Measurements from ENCODE around the gene CARD10. TPM values are rescaled to one million over a fixed set of nuclear protein-coding genes. Genes with fewer than 3 reads are reported as not detected.

The CARD10 gene
- total RNA-seq, 2 donors from 2014 or later, result 17.4 to 28.7 TPM

DNA sequence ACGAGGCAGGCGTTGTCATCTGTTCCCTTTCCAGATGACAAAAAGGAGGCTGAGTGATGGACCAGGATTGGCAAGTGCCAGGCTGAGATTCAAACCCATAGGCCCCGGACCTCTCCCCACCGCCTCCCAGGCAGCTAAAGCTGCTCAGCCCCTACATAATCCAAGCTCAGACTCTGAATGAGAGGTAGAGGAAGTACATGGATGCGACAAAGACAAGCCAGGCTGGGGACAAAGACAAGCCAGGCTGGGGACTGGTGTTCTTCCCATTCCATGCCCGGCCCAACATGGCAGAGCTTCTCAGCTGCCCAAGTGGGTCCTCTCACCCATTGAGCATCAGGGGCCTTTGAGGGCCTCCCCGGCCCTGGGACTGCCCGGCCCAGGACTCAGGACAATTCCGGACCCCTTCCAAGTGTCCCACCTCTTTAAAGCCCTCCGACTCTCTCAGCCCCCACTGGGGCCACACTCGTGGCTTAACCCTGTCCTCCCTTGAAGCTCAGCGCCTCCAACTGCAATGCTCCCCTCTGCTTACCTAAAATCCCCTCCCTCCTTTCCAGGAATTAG lies 37.8 kb downstream of the CARD10 start:
- ATAC-seq (no peak), DNase-seq (no peak)
- H3K36me3 ChIP-seq (replicated peaks in 1 of 2; ENCODE audit: insufficient read depth in 1 of 2, low read depth in 2 of 2), result no peaks in the 10 kb centered on the region
- TF ChIP-seq POLR2A (IDR thresholded peaks at IDR 0.05), result no peak
- TF ChIP-seq CTCF (IDR thresholded peaks at IDR 0.05), result no peak
- no peak overlapping the region for H3K27ac ChIP-seq
- H3K4me1 ChIP-seq, result peaks cover 7% of the 10 kb centered on the region
- no peaks in the 10 kb centered on the region for H3K9me3 ChIP-seq
- intact Hi-C loops (cut with DNase I), result no loop called here
- H3K27me3 ChIP-seq, result no peaks in the 10 kb centered on the region
- 82 to 88% methylated on average over 11 to 12 of the region's 12 CpGs for WGBS, 2 donors
- no peak overlapping the region for H3K4me3 ChIP-seq

DNA sequence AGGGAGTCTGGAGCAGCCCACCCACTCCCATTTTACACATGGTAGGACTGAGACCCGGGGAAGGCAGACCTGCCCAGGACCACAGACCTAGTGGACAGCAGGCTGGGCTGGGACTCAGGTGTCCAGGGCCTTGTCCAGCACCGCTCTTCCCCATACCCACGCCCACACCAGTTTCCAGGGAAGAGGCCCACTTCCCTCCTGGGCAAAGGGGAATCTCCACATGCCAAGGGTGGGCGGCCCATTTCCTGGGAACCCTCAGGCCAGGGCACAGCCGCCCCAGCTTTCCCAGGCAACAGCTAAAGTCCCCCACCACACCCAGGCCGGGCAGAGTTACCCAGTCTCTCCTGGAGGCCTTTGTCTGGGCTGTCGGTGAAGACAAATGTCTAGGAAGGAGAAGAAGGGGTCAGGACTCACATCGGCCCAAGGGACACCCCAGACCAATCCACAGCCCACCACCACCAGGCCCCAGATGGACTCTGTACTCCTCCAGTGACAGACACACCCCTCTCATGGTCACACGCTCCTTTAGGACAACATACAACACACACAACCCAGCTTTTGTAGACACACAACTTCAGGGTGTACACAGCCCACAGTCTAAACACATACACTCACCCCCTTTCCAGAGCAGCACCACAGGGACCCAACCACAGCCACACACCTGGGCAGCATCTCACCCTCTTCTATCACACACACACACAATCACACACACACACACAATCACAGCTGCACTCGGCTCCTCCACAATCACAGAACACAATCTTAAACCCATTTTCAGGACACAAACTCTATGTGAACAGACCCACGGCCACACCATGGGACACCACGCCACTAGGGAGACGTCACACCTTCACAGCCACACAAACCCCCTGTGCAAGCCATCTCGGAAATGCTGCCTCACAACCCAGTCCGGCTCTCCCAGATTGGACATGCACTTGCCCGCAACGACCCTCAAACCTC lies 38.5 kb downstream of the CARD10 start:
- Histone ChIP-seq H3K27ac (no peak overlapping the region), H3K4me1 (no peaks in the 10 kb centered on the region), H3K4me3 (no peak overlapping the region), H3K36me3 (replicated peaks in 1 of 2; ENCODE audit: insufficient read depth in 1 of 2, low read depth in 2 of 2) (no peaks in the 10 kb centered on the region), H3K9me3 (no peaks in the 10 kb centered on the region), H3K27me3 (no peaks in the 10 kb centered on the region)
- intact Hi-C loops (cut with DNase I), result no loop called here
- ATAC-seq, result no peak
- TF ChIP-seq CTCF (IDR thresholded peaks at IDR 0.05) (no peak), POLR2A (IDR thresholded peaks at IDR 0.05) (no peak)
- no peak for DNase-seq
- 79 to 84% methylated on average over 13 to 17 of the region's 17 CpGs for WGBS, 2 donors

DNA sequence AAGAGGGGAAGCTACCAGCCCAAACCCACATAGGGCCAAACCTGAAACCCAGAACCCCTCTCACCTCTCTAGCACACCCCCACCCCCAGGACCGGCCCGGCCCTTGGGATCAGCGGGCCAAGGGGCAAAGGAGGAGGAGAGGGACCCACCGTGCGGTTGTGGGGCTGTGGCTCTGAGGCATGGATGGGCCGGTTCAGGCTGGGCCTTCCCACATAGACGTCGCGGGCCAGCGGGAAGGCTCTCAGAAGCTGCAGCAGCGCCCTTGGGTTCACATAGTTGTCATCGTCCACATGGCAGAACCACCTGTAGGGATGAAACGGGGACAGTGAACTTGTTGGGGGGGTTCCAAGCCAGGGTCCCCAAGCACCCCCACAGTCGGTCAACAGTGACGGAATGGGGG lies 40.0 kb downstream of the CARD10 start:
- intact Hi-C loops (cut with DNase I), result no loop called here
- DNase-seq (no peak), ATAC-seq (no peak)
- H3K27ac ChIP-seq, result no peak overlapping the region
- no peaks in the 10 kb centered on the region for H3K27me3 ChIP-seq
- no peaks in the 10 kb centered on the region for H3K9me3 ChIP-seq
- H3K36me3 ChIP-seq (replicated peaks in 1 of 2; ENCODE audit: insufficient read depth in 1 of 2, low read depth in 2 of 2), result no peaks in the 10 kb centered on the region
- no peak overlapping the region for H3K4me3 ChIP-seq
- 83 to 87% methylated on average over 10 to 15 of the region's 15 CpGs for WGBS, 2 donors
- TF ChIP-seq CTCF (IDR thresholded peaks at IDR 0.05) (no peak), POLR2A (IDR thresholded peaks at IDR 0.05) (no peak)
- H3K4me1 ChIP-seq, result no peaks in the 10 kb centered on the region

DNA sequence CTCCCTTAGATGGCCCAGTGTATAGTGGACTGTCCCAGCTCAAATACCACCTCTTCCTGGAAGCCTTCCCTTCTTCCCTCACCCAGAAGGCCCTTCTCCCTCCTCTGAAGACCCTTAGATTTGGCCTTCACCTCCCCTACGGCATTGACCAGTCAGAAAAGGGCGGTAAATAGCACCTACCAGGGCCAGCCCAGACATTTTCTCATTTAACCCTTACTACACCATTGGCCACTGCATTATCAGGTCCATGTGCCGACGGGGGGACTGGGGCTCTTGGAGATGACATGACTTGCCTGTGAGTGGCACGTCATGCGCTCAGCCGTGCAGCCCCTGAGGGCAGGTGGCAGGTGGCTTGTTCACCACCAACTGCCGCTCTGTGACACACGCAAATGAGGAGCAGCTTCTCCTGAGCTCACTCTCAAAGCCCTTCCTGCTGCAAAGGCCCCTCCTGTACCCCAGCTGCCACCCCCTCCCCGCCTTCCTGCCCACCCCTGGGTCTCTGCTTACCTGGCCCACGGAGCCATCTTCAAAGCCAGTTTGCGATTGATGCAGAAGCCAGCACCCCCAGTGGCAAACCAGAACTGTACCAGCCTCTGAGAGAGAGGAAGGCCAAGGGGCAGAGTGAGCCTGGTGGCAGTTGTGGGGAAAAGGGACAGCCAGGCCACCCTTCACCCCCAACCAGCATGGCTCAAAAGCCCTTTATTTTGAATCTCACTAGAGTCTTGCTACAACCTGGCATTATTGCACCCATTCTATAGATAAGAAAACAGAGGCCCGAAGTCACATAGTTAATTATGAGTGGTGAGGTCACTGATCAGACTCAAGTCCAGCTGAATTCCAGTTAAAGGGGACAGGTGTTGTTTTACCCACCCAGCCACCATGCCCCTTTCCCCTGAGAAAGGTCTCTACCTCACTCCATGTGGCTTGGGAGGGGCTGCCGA lies 42.6 kb downstream of the CARD10 start:
- WGBS, 2 donors, result 76 to 77% methylated on average over 14 of the region's 14 CpGs
- no peak for ATAC-seq
- H3K36me3 ChIP-seq (replicated peaks in 1 of 2; ENCODE audit: insufficient read depth in 1 of 2, low read depth in 2 of 2), result no peaks in the 10 kb centered on the region

More for the DNA sequence above, 42.6 kb downstream of the CARD10 start:
- Histone ChIP-seq H3K9me3 (no peaks in the 10 kb centered on the region), H3K4me3 (no peak overlapping the region), H3K27ac (no peak overlapping the region), H3K4me1 (no peaks in the 10 kb centered on the region), H3K27me3 (no peaks in the 10 kb centered on the region)
- no peak for TF ChIP-seq CTCF (IDR thresholded peaks at IDR 0.05)
- TF ChIP-seq POLR2A (IDR thresholded peaks at IDR 0.05), result no peak
- intact Hi-C loops (cut with DNase I), result no loop called here
- DNase-seq, result no peak

Data from body of pancreas (tissue), 4 donors.